B cell (primary cell): ENCODE measurements around the gene WNT6. TPM values are rescaled to one million over a fixed set of nuclear protein-coding genes. Genes with fewer than 3 reads are reported as not detected.

Experiments used
- ATAC-seq: fragments of 200-7000 bp; cut with Tn5 transposase; one replicate; pipeline ENCODE4 v1.10.0; 2021; ENCODE audit warnings: low read depth, mild to moderate bottlenecking, moderate number of reproducible peaks, moderate library complexity
- CTCF ChIA-PET: fragments of 350-600 bp; sonication (Branson Sonifier 250); formaldehyde crosslinking; loops from one replicate; lab custom pipeline; 2021; ENCODE audit warnings: antibody characterized with exemption, inconsistent platforms; lab: Charles Lee
- POLR2A ChIA-PET: fragments of 350-600 bp; sonication (Branson Sonifier 250); formaldehyde crosslinking; loops from one replicate; lab custom pipeline; 2021; ENCODE audit warnings: antibody characterized with exemption; lab: Charles Lee
- DNase-seq: peaks from one replicate; pipeline ENCODE4 v3.0.0; 2013
- H2AFZ ChIP-seq: 2 replicates; pipeline ENCODE4 v1.6.1; 2012; ENCODE audit warnings: mild to moderate bottlenecking, low read depth, low read length; ENCODE audit not compliant: insufficient read depth, poor library complexity, severe bottlenecking
- H3K27ac ChIP-seq, 2 donors: 1 replicate in 1 of 2; 2 replicates in 1 of 2; pipeline ENCODE4 v1.5.1; 2012 to 2013; ENCODE audit warnings: low read length in 2 of 2, mild to moderate bottlenecking in 2 of 2, moderate library complexity in 1 of 2
- H3K27me3 ChIP-seq, 4 experiments: fragments of 200-600 bp in 1 of 4; sonication (generic) in 1 of 4; replicated peaks in 1 of 4; 1 replicate in 2 of 4; 2 replicates in 2 of 4; pipeline versions ENCODE4 v1.6.1 to v1.7.0; 2013 to 2016; ENCODE audit warnings: low read length in 3 of 4, mild to moderate bottlenecking in 2 of 4, mixed read lengths in 1 of 4, moderate library complexity in 1 of 4; ENCODE audit not compliant: insufficient read depth in 4 of 4, control insufficient read depth in 3 of 4; ENCODE audit errors: control extremely low read depth in 1 of 4
- H3K36me3 ChIP-seq, 2 experiments: replicated peaks in 1 of 2; 1 replicate in 1 of 2; 2 replicates in 1 of 2; pipeline versions ENCODE4 v1.6.1 to v1.7.1; 2013; ENCODE audit warnings: low read length in 1 of 2; ENCODE audit not compliant: insufficient read depth in 2 of 2, control insufficient read depth in 1 of 2; ENCODE audit errors: control extremely low read depth in 1 of 2, extremely low read depth in 1 of 2
- H3K4me1 ChIP-seq, 2 donors: fragments of 200-600 bp in 1 of 2; sonication (generic) in 1 of 2; 1 replicate in 1 of 2; 2 replicates in 1 of 2; pipeline versions ENCODE4 v1.5.1 to v1.6.1; 2013 to 2017; ENCODE audit warnings: low read length in 2 of 2; ENCODE audit not compliant: control insufficient read depth in 2 of 2, insufficient read depth in 2 of 2
- H3K4me2 ChIP-seq: replicated peaks from 2 replicates; pipeline ENCODE3; 2012; ENCODE audit warnings: mild to moderate bottlenecking, low read depth, low read length; ENCODE audit not compliant: poor library complexity, severe bottlenecking
- H3K4me3 ChIP-seq, 5 experiments: fragments of 200-600 bp in 1 of 5; sonication (generic) in 1 of 5; 1 replicate in 3 of 5; 2 replicates in 2 of 5; pipeline versions ENCODE4 v1.5.1 to v1.7.0; 2011 to 2016; ENCODE audit warnings: low read length in 4 of 5, mild to moderate bottlenecking in 4 of 5, low read depth in 2 of 5, control low read depth in 1 of 5, moderate library complexity in 1 of 5; ENCODE audit not compliant: insufficient read depth in 1 of 5; ENCODE audit errors: control extremely low read depth in 1 of 5, extremely low read depth in 1 of 5
- H3K79me2 ChIP-seq: fragments of 200-600 bp; sonication (generic); one replicate; pipeline ENCODE4 v1.6.0; 2016; ENCODE audit warnings: low read length; ENCODE audit not compliant: control insufficient read depth, insufficient read depth
- H3K9ac ChIP-seq: fragments of 200-600 bp; sonication (generic); 2 replicates; pipeline ENCODE4 v1.6.1; 2017; ENCODE audit warnings: mild to moderate bottlenecking, low read length, moderate library complexity
- H3K9me3 ChIP-seq, 3 donors: one replicate each; pipeline versions ENCODE4 v1.6.1 to v1.7.1; 2013; ENCODE audit warnings: low read length in 2 of 3; ENCODE audit not compliant: control insufficient read depth in 2 of 3, insufficient read depth in 1 of 3; ENCODE audit errors: control extremely low read depth in 1 of 3
- H4K20me1 ChIP-seq: 2 replicates; pipeline ENCODE4 v1.6.0; 2012; ENCODE audit warnings: mild to moderate bottlenecking, low read length; ENCODE audit not compliant: insufficient read depth, control insufficient read depth, poor library complexity, severe bottlenecking
- H3K27ac Mint-ChIP-seq: one replicate; pipeline ENCODE4 v1.8.0; 2021; ENCODE audit warnings: mixed read lengths
- H3K27me3 Mint-ChIP-seq: one replicate; pipeline ENCODE4 v1.8.0; 2021; ENCODE audit warnings: mixed read lengths
- H3K4me1 Mint-ChIP-seq: one replicate; pipeline ENCODE4 v1.8.0; 2021; ENCODE audit warnings: mixed read lengths
- H3K4me3 Mint-ChIP-seq: one replicate; pipeline ENCODE4 v1.8.0; 2021; ENCODE audit warnings: mixed read lengths
- H3K9me3 Mint-ChIP-seq: one replicate; pipeline ENCODE4 v1.8.0; 2022; ENCODE audit warnings: mixed read lengths; ENCODE audit not compliant: insufficient read depth
- EZH2 ChIP-seq: IDR thresholded peaks from 2 replicates; pipeline ENCODE4 v1.6.1; 2012; ENCODE audit warnings: borderline replicate concordance, low read depth, mild to moderate bottlenecking, moderate library complexity, low read length; ENCODE audit not compliant: insufficient read depth, poor library complexity, severe bottlenecking
- WGBS: methylation state at CpG from one replicate; pipeline ENCODE4 v1.1.5; 2013; ENCODE audit warnings: missing lambda C conversion rate; ENCODE audit not compliant: insufficient coverage; 5-methylcytosine and 5-hydroxymethylcytosine counted together
- intact Hi-C: fragments of 100-400 bp; cut with micrococcal nuclease; formaldehyde crosslinking; loops from one replicate; pipeline ENCODE4 v1.10.0; 2022
- polyA minus RNA-seq: library from RNA; depleted of rRNA, polyadenylated mRNA; stranded (reverse); fragments of >200 nt; gene quantifications from 2 replicates; pipeline ENCODE4 v1.2.3, GENCODE V29; 2012
- polyA plus RNA-seq: library from polyadenylated mRNA; depleted of rRNA; stranded (reverse); fragments of >200 nt; gene quantifications from 2 replicates; pipeline ENCODE4 v1.2.3, GENCODE V29; 2012
- total RNA-seq, 2 donors: library from RNA; stranded (reverse); fragments of 120-200 nt in 1 of 2; gene quantifications; 1 replicate in 1 of 2; 2 replicates in 1 of 2; pipeline versions ENCODE4 v1.2.3 to v1.2.4, GENCODE V29; 2013 to 2022
- TF ChIP-seq, protein P1 (sequence below): fragments of 200-600 bp; IDR thresholded peaks from one replicate; pipeline ENCODE4 v1.8.0; 2022; ENCODE audit warnings: antibody characterized with exemption, mild to moderate bottlenecking

Gene WNT6
- 0.84 and 1.2 TPM in 2 replicates for total RNA-seq
- 0.49 TPM for total RNA-seq (2013)
- polyA plus RNA-seq = 0.75 and 2.0 TPM in 2 replicates
- 0.14 and 0.86 TPM in 2 replicates for polyA minus RNA-seq

GRCh38 chr2:218859556-218859987 is at the start of gene WNT6:
Gene WNT6 (plus strand): TSS chr2:218859805. CDS start chr2:218860038, 233 bp downstream.
- H3K27ac Mint-ChIP-seq = no peak within 1 kb of the TSS
- intact Hi-C loops = no loop called here
- DNase-seq (no peak), ATAC-seq (peak; percentile 40)
- Histone ChIP-seq H3K36me3 (no peaks in the 10 kb centered on the region), H3K4me3 (peak within 1 kb of the TSS in 3 of 5 experiments; percentile 11 to 49 (median 30)), H3K79me2 (no peaks in the 10 kb centered on the region), H3K27ac (no peak within 1 kb of the TSS), H3K9me3 (peaks cover 0 to 17% (median 0%) of the 10 kb centered on the region in 3 donors), H3K4me1 (peaks cover 23 to 36% of the 10 kb centered on the region in 2 donors), H4K20me1 (no peaks in the 10 kb centered on the region), H3K27me3 (peaks cover 0 to 92% (median 52%) of the 10 kb centered on the region in 4 experiments), H3K9ac (peak within 1 kb of the TSS; percentile 42), H3K4me2 (peak within 1 kb of the TSS; percentile 81), H2AFZ (peak within 1 kb of the TSS; percentile 26)
- H3K9me3 Mint-ChIP-seq = no peaks in the 10 kb centered on the region
- CTCF ChIA-PET = interaction anchor here (1.7 to 10.3 kb wide), 3 partner anchors 17 to 39 kb away, joined by 6 to 129 read pairs (median 26); partner anchors contain the start of gene WNT10A
- H3K4me3 Mint-ChIP-seq = peak within 1 kb of the TSS; percentile 78
- H3K27me3 Mint-ChIP-seq = peaks cover 78% of the 10 kb centered on the region
- WGBS = 3% methylated on average over 56 of the region's 64 CpGs
- TF ChIP-seq, protein P1, sequence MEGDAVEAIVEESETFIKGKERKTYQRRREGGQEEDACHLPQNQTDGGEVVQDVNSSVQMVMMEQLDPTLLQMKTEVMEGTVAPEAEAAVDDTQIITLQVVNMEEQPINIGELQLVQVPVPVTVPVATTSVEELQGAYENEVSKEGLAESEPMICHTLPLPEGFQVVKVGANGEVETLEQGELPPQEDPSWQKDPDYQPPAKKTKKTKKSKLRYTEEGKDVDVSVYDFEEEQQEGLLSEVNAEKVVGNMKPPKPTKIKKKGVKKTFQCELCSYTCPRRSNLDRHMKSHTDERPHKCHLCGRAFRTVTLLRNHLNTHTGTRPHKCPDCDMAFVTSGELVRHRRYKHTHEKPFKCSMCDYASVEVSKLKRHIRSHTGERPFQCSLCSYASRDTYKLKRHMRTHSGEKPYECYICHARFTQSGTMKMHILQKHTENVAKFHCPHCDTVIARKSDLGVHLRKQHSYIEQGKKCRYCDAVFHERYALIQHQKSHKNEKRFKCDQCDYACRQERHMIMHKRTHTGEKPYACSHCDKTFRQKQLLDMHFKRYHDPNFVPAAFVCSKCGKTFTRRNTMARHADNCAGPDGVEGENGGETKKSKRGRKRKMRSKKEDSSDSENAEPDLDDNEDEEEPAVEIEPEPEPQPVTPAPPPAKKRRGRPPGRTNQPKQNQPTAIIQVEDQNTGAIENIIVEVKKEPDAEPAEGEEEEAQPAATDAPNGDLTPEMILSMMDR = no peak
- no peak for TF ChIP-seq EZH2
- POLR2A ChIA-PET = interaction anchor here (1.3 kb wide), 1 partner anchor 11 kb away, joined by 3 read pairs; no protein-coding TSS in a partner anchor
- H3K4me1 Mint-ChIP-seq = peaks cover 21% of the 10 kb centered on the region

GRCh38 chr2:218810256-218810655 is 49.3 kb upstream of the WNT6 start:
- TF ChIP-seq, protein P1 = no peak
- no peak for TF ChIP-seq EZH2
- H3K4me3 ChIP-seq = no peak overlapping the region
- intact Hi-C loops = no loop called here
- H3K27me3 ChIP-seq = peaks cover 0 to 33% (median 8%) of the 10 kb centered on the region in 4 experiments
- CTCF ChIA-PET = interaction anchor here (0.7 kb wide), 1 partner anchor 19 kb away, joined by 3 read pairs; no protein-coding TSS in a partner anchor
- H3K79me2 ChIP-seq = no peaks in the 10 kb centered on the region
- no peaks in the 10 kb centered on the region for H3K36me3 ChIP-seq
- no peak overlapping the region for H3K27ac ChIP-seq
- POLR2A ChIA-PET = no interaction called here
- no peak for ATAC-seq
- Mint-ChIP-seq H3K27me3 (peaks cover 55% of the 10 kb centered on the region), H3K4me3 (no peak overlapping the region), H3K4me1 (no peaks in the 10 kb centered on the region), H3K9me3 (peaks cover under 1% of the 10 kb centered on the region), H3K27ac (no peak overlapping the region)
- no peak overlapping the region for H3K9ac ChIP-seq
- H2AFZ ChIP-seq = no peak overlapping the region
- H3K4me1 ChIP-seq = no peaks in the 10 kb centered on the region
- no CpG with 5 or more reads among the region's 2 CpGs for WGBS
- H3K4me2 ChIP-seq = no peak overlapping the region
- H4K20me1 ChIP-seq = no peaks in the 10 kb centered on the region
- no peaks in the 10 kb centered on the region for H3K9me3 ChIP-seq
- no peak for DNase-seq
